Panc1 (cell line): ENCODE measurements around the gene RASSF8.

ENCODE experiments used
- POLR2AphosphoS5 ChIP-seq: IDR thresholded peaks from 2 replicates; pipeline ENCODE4 v1.6.1; 2012; ENCODE audit warnings: mild to moderate bottlenecking, low read depth, low read length, moderate library complexity
- TF ChIP-seq, protein P1 (sequence below): fragments of 450-650 bp; IDR thresholded peaks from 2 replicates; pipeline ENCODE4 v1.5.1; 2017; ENCODE audit warnings: mild to moderate bottlenecking
- TF ChIP-seq, protein P2 (sequence below), 2 experiments: IDR thresholded peaks; 2 replicates each; pipeline ENCODE4 v1.6.1; 2011 to 2012; ENCODE audit warnings: low read depth in 2 of 2, control low read depth in 1 of 2, low read length in 1 of 2, mild to moderate bottlenecking in 1 of 2, moderate library complexity in 1 of 2; ENCODE audit not compliant: insufficient read depth in 1 of 2

DNA sequence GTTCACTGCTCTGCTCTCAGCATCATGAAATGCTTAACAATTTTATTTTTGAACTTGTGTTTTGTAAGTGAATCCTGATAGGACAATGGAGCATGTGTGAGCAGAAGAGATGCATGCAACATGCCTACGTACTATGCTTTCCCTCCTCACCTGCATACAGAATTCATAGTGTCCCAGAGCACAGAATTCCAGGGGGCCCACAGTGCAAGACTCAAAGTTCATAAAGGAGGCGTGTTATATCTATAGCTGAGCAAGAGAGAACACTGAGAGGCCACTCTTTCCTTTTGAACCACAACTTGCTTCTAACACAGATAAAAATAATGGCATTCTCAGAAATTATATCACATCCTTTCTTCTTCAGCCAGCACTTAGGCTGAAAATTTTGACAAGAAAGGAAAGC lies 137.6 kb downstream of the RASSF8 start:
- TF ChIP-seq, protein P1, sequence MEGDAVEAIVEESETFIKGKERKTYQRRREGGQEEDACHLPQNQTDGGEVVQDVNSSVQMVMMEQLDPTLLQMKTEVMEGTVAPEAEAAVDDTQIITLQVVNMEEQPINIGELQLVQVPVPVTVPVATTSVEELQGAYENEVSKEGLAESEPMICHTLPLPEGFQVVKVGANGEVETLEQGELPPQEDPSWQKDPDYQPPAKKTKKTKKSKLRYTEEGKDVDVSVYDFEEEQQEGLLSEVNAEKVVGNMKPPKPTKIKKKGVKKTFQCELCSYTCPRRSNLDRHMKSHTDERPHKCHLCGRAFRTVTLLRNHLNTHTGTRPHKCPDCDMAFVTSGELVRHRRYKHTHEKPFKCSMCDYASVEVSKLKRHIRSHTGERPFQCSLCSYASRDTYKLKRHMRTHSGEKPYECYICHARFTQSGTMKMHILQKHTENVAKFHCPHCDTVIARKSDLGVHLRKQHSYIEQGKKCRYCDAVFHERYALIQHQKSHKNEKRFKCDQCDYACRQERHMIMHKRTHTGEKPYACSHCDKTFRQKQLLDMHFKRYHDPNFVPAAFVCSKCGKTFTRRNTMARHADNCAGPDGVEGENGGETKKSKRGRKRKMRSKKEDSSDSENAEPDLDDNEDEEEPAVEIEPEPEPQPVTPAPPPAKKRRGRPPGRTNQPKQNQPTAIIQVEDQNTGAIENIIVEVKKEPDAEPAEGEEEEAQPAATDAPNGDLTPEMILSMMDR = no peak
- TF ChIP-seq, protein P2, sequence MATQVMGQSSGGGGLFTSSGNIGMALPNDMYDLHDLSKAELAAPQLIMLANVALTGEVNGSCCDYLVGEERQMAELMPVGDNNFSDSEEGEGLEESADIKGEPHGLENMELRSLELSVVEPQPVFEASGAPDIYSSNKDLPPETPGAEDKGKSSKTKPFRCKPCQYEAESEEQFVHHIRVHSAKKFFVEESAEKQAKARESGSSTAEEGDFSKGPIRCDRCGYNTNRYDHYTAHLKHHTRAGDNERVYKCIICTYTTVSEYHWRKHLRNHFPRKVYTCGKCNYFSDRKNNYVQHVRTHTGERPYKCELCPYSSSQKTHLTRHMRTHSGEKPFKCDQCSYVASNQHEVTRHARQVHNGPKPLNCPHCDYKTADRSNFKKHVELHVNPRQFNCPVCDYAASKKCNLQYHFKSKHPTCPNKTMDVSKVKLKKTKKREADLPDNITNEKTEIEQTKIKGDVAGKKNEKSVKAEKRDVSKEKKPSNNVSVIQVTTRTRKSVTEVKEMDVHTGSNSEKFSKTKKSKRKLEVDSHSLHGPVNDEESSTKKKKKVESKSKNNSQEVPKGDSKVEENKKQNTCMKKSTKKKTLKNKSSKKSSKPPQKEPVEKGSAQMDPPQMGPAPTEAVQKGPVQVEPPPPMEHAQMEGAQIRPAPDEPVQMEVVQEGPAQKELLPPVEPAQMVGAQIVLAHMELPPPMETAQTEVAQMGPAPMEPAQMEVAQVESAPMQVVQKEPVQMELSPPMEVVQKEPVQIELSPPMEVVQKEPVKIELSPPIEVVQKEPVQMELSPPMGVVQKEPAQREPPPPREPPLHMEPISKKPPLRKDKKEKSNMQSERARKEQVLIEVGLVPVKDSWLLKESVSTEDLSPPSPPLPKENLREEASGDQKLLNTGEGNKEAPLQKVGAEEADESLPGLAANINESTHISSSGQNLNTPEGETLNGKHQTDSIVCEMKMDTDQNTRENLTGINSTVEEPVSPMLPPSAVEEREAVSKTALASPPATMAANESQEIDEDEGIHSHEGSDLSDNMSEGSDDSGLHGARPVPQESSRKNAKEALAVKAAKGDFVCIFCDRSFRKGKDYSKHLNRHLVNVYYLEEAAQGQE (IDR thresholded peaks at IDR 0.05; ENCODE audit: insufficient read depth in 1 of 2, low read depth in 2 of 2, low read length in 1 of 2) = no peak
- no peak for TF ChIP-seq POLR2AphosphoS5
